ENCODE measurements around the gene CBX7.
A peak's percentile ranks its signal among the peaks of the same experiment; 100 is the strongest.

CBX7 gene

GRCh38 chr22:39171623-39172264 is 19.3 kb upstream of the CBX7 start:
- Histone ChIP-seq H2BK5ac (ENCODE audit: low read depth, low read length, poor library complexity, severe bottlenecking) (peak overlapping the region; percentile 50), H2AFZ (ENCODE audit: low read depth, low read length) (no peak overlapping the region), H2BK15ac (ENCODE audit: low read depth, poor library complexity, severe bottlenecking) (peak overlapping the region; percentile 92), H3K9ac (ENCODE audit: low read length) (no peak overlapping the region), H3K14ac (ENCODE audit: low read length in 2 of 2) (peak overlapping the region in 1 of 2 experiments; percentile 85), H3K79me1 (replicated peaks; ENCODE audit: low read length, poor library complexity, severe bottlenecking) (peaks cover 6% of the 10 kb centered on the region), H3K27ac (ENCODE audit: low read length, poor library complexity, severe bottlenecking) (no peak overlapping the region), H3K4ac (ENCODE audit: low read depth in 1 of 2, low read length in 2 of 2) (peak overlapping the region; percentile 0 to 42), H3K36me3 (ENCODE audit: control insufficient read depth in 1 of 2, insufficient read depth in 2 of 2, low read depth in 1 of 2, low read length in 2 of 2) (no peaks in the 10 kb centered on the region), H3K4me2 (ENCODE audit: low read length, poor library complexity, severe bottlenecking) (no peak overlapping the region), H3K9me3 (ENCODE audit: control insufficient read depth, low read length) (no peaks in the 10 kb centered on the region), H3K18ac (ENCODE audit: low read depth in 1 of 2, low read length in 2 of 2) (peak overlapping the region; percentile 58 to 62), H3K23ac (ENCODE audit: low read length in 2 of 2) (no peak overlapping the region), H4K91ac (ENCODE audit: low read length) (peak overlapping the region; percentile 90), H3K4me3 (ENCODE audit: insufficient read depth in 1 of 2, low read depth in 1 of 2, low read length in 2 of 2) (no peak overlapping the region), H2BK120ac (ENCODE audit: low read depth, low read length) (peak overlapping the region; percentile 6), H4K8ac (ENCODE audit: low read length) (peak overlapping the region; percentile 50), H3K4me1 (ENCODE audit: control insufficient read depth, insufficient read depth, low read depth, low read length) (peaks cover 53% of the 10 kb centered on the region), H3K27me3 (ENCODE audit: control insufficient read depth in 1 of 2, insufficient read depth in 1 of 2, low read length in 2 of 2) (peaks cover 0 to 22% of the 10 kb centered on the region in 2 experiments), H2AK5ac (ENCODE audit: low read length, severe bottlenecking) (peak overlapping the region; percentile 11), H2BK12ac (ENCODE audit: low read length in 2 of 2) (peak overlapping the region; percentile 59 to 60)
- no peak for DNase-seq
- 80% methylated on average over 12 of the region's 17 CpGs for whole genome bisulfite sequencing

GRCh38 chr22:39170825-39171622 is 18.5 kb upstream of the CBX7 start:
- Histone ChIP-seq H2BK5ac (ENCODE audit: low read depth, low read length, poor library complexity, severe bottlenecking) (peak overlapping the region; percentile 50), H3K4me1 (ENCODE audit: control insufficient read depth, insufficient read depth, low read depth, low read length) (peaks cover 46% of the 10 kb centered on the region), H2AK5ac (ENCODE audit: low read length, severe bottlenecking) (peak overlapping the region; percentile 11), H3K4ac (ENCODE audit: low read depth in 1 of 2, low read length in 2 of 2) (peak overlapping the region in 1 of 2 experiments; percentile 30), H3K23ac (ENCODE audit: low read length in 2 of 2) (no peak overlapping the region), H3K27me3 (ENCODE audit: control insufficient read depth in 1 of 2, insufficient read depth in 1 of 2, low read length in 2 of 2) (peaks cover 0 to 22% of the 10 kb centered on the region in 2 experiments), H3K14ac (ENCODE audit: low read length in 2 of 2) (peak overlapping the region in 1 of 2 experiments; percentile 64), H3K9me3 (ENCODE audit: control insufficient read depth, low read length) (no peaks in the 10 kb centered on the region), H3K18ac (ENCODE audit: low read depth in 1 of 2, low read length in 2 of 2) (peak overlapping the region in 1 of 2 experiments; percentile 83), H2BK120ac (ENCODE audit: low read depth, low read length) (no peak overlapping the region), H3K9ac (ENCODE audit: low read length) (peak overlapping the region; percentile 17), H3K4me2 (ENCODE audit: low read length, poor library complexity, severe bottlenecking) (no peak overlapping the region), H2BK15ac (ENCODE audit: low read depth, poor library complexity, severe bottlenecking) (peak overlapping the region; percentile 76), H2BK12ac (ENCODE audit: low read length in 2 of 2) (peak overlapping the region in 1 of 2 experiments; percentile 74), H3K4me3 (ENCODE audit: insufficient read depth in 1 of 2, low read depth in 1 of 2, low read length in 2 of 2) (no peak overlapping the region), H4K8ac (ENCODE audit: low read length) (no peak overlapping the region), H3K36me3 (ENCODE audit: control insufficient read depth in 1 of 2, insufficient read depth in 2 of 2, low read depth in 1 of 2, low read length in 2 of 2) (no peaks in the 10 kb centered on the region), H3K27ac (ENCODE audit: low read length, poor library complexity, severe bottlenecking) (peak overlapping the region; percentile 1), H2AFZ (ENCODE audit: low read depth, low read length) (no peak overlapping the region), H3K79me1 (replicated peaks; ENCODE audit: low read length, poor library complexity, severe bottlenecking) (peaks cover 6% of the 10 kb centered on the region), H4K91ac (ENCODE audit: low read length) (peak overlapping the region; percentile 30)
- 35% methylated on average over 25 of the region's 28 CpGs for WGBS
- DNase-seq: peak; percentile 71

- H3K4ac ChIP-seq (ENCODE audit: low read depth in 1 of 2, low read length in 2 of 2): no peak overlapping the region
- H3K9me3 ChIP-seq (ENCODE audit: control insufficient read depth, low read length): no peaks in the 10 kb centered on the region
- no peak overlapping the region for H3K9ac ChIP-seq (ENCODE audit: low read length)
- peaks cover 0 to 22% of the 10 kb centered on the region in 2 experiments for H3K27me3 ChIP-seq (ENCODE audit: control insufficient read depth in 1 of 2, insufficient read depth in 1 of 2, low read length in 2 of 2)
- no peak overlapping the region for H2BK12ac ChIP-seq (ENCODE audit: low read length in 2 of 2)
- H4K8ac ChIP-seq (ENCODE audit: low read length): no peak overlapping the region
- no peak overlapping the region for H4K91ac ChIP-seq (ENCODE audit: low read length)
- no peak overlapping the region for H3K18ac ChIP-seq (ENCODE audit: low read depth in 1 of 2, low read length in 2 of 2)
- no peak overlapping the region for H2BK15ac ChIP-seq (ENCODE audit: low read depth, poor library complexity, severe bottlenecking)
- H3K27ac ChIP-seq (ENCODE audit: low read length, poor library complexity, severe bottlenecking): no peak overlapping the region
- no peak overlapping the region for H3K23ac ChIP-seq (ENCODE audit: low read length in 2 of 2)
- H2BK120ac ChIP-seq (ENCODE audit: low read depth, low read length): no peak overlapping the region
- 56% methylated on average over 7 of the region's 8 CpGs for WGBS
- peaks cover 35% of the 10 kb centered on the region for H3K4me1 ChIP-seq (ENCODE audit: control insufficient read depth, insufficient read depth, low read depth, low read length)
- H3K36me3 ChIP-seq (ENCODE audit: control insufficient read depth in 1 of 2, insufficient read depth in 2 of 2, low read depth in 1 of 2, low read length in 2 of 2): no peaks in the 10 kb centered on the region
- H2AFZ ChIP-seq (ENCODE audit: low read depth, low read length): no peak overlapping the region
- no peak for DNase-seq
- H2BK5ac ChIP-seq (ENCODE audit: low read depth, low read length, poor library complexity, severe bottlenecking): peak overlapping the region; percentile 39
- no peak overlapping the region for H3K14ac ChIP-seq (ENCODE audit: low read length in 2 of 2)
- peak overlapping the region; percentile 72 for H2AK5ac ChIP-seq (ENCODE audit: low read length, severe bottlenecking)
- no peak overlapping the region for H3K4me2 ChIP-seq (ENCODE audit: low read length, poor library complexity, severe bottlenecking)
- peaks cover 6% of the 10 kb centered on the region for H3K79me1 ChIP-seq (replicated peaks; ENCODE audit: low read length, poor library complexity, severe bottlenecking)
- H3K4me3 ChIP-seq (ENCODE audit: insufficient read depth in 1 of 2, low read depth in 1 of 2, low read length in 2 of 2): no peak overlapping the region
Measured at GRCh38 chr22:39169797-39170466, 17.5 kb upstream of the CBX7 start.

- H4K91ac ChIP-seq (ENCODE audit: low read length): no peak overlapping the region
- H3K27ac ChIP-seq (ENCODE audit: low read length, poor library complexity, severe bottlenecking): no peak overlapping the region
- H3K14ac ChIP-seq (ENCODE audit: low read length in 2 of 2): no peak overlapping the region
- peaks cover 7% of the 10 kb centered on the region for H3K4me1 ChIP-seq (ENCODE audit: control insufficient read depth, insufficient read depth, low read depth, low read length)
- no peak overlapping the region for H2AK5ac ChIP-seq (ENCODE audit: low read length, severe bottlenecking)
- no peak overlapping the region for H3K23ac ChIP-seq (ENCODE audit: low read length in 2 of 2)
- H3K9ac ChIP-seq (ENCODE audit: low read length): no peak overlapping the region
- no peaks in the 10 kb centered on the region for H3K36me3 ChIP-seq (ENCODE audit: control insufficient read depth in 1 of 2, insufficient read depth in 2 of 2, low read depth in 1 of 2, low read length in 2 of 2)
- H3K4me2 ChIP-seq (ENCODE audit: low read length, poor library complexity, severe bottlenecking): no peak overlapping the region
- no peak overlapping the region for H2BK120ac ChIP-seq (ENCODE audit: low read depth, low read length)
- H3K4me3 ChIP-seq (ENCODE audit: insufficient read depth in 1 of 2, low read depth in 1 of 2, low read length in 2 of 2): no peak overlapping the region
- no peak overlapping the region for H2BK12ac ChIP-seq (ENCODE audit: low read length in 2 of 2)
- H3K79me1 ChIP-seq (replicated peaks; ENCODE audit: low read length, poor library complexity, severe bottlenecking): peaks cover 3% of the 10 kb centered on the region
- peaks cover 0 to 24% of the 10 kb centered on the region in 2 experiments for H3K27me3 ChIP-seq (ENCODE audit: control insufficient read depth in 1 of 2, insufficient read depth in 1 of 2, low read length in 2 of 2)
- H3K18ac ChIP-seq (ENCODE audit: low read depth in 1 of 2, low read length in 2 of 2): no peak overlapping the region
- no peak overlapping the region for H4K8ac ChIP-seq (ENCODE audit: low read length)
- no peak overlapping the region for H2BK15ac ChIP-seq (ENCODE audit: low read depth, poor library complexity, severe bottlenecking)
- no peak overlapping the region for H3K4ac ChIP-seq (ENCODE audit: low read depth in 1 of 2, low read length in 2 of 2)
- 94% methylated on average over 3 of the region's 5 CpGs for WGBS
- no peak for DNase-seq
- H2AFZ ChIP-seq (ENCODE audit: low read depth, low read length): no peak overlapping the region
- H2BK5ac ChIP-seq (ENCODE audit: low read depth, low read length, poor library complexity, severe bottlenecking): no peak overlapping the region
- H3K9me3 ChIP-seq (ENCODE audit: control insufficient read depth, low read length): no peaks in the 10 kb centered on the region
Measured at GRCh38 chr22:39166547-39166946, 14.1 kb upstream of the CBX7 start.
